Stimulated activated CD4-positive, alpha-beta T cell treated with anti-CD3 and anti-CD28 coated beads, TNF-alpha, amount 100 ng/mL, for 4 hours (primary cell): ENCODE results near the gene CHMP6.

Experiments
- DNase-seq, 3 experiments: peaks; one replicate each; pipeline ENCODE4 v3.0.0-alpha.2; 2020; ENCODE audit warnings: low read depth in 3 of 3

The CHMP6 gene

GRCh38 chr17:81042606-81043005 lies 51.0 kb downstream of the CHMP6 start:
- no peak for DNase-seq

DNA sequence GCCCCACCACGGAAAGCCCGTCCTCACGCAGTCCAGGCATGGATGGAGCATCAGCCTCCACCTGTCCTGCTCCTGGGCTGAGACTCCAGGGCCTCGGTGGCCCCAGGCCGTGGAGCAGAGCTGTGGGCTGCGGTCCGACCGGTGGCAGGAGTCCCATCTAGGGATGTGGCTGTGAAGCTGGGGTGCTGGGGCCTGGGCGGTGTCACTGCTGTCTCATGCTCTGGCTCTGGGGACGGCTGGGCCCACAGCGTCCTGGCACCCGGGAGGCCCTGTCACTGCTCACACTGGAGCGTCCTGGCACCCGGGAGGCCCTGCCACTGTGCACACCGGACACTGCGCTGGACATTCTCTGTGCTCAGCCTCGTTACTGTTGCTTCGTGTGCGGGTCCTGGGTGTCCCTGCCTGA lies 51.7 kb downstream of the CHMP6 start:
- DNase-seq: no peak

GRCh38 chr17:81043725-81044427 lies 52.2 kb downstream of the CHMP6 start:
- no peak for DNase-seq

DNA sequence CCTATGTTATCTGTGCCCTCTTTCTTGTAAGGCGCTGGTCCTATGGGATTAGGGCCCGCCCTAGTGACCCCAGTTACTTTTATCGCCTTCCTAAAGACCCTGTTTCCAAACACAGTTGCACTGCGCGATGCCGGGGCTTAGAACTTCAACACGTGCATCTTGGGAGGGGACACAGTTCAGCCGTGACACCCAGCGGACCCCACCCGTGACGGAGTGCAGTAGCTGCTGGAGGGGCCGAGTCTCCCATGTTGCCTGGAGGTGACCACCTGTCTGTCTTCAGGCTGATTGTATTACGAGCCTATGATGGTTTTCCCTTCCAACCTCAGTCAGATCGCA lies 52.8 kb downstream of the CHMP6 start:
- no peak for DNase-seq

- no peak for DNase-seq
Measured at GRCh38 chr17:81044764-81045589, 53.3 kb downstream of the CHMP6 start.

- DNase-seq: no peak
Measured at GRCh38 chr17:81045590-81046095, 54.0 kb downstream of the CHMP6 start.

DNA sequence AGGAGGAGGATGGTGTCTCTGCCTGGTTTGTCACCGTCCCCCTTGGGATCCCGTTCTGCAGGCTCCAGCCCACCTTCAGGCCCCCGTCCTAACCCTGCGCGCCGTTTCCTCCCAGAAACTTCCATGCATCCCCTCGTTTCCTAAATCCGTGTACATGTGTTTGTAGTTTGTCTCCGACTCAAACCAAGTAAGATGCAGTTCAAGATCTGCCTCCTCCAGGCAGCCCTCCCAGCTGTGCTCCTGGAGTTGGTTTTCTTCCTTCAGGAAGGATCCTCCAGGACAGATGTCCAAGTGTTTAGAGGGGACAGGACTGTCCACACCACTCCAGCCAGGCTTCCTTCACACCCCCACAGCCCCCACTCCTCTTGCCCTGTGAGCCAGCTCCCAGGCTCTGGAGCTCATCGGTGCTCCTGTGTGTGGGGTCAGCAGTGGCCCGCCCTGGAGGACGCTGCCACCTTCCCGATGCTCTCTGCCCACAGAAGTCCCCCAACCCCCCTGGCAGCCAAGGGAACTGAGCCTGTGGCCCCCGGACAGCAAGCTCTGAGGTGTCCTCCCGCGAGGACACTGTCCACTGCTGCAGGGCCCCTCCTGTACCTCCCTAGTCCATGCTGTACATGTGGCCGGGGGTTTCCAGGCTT lies 54.6 kb downstream of the CHMP6 start:
- DNase-seq: no peak

GRCh38 chr17:81046770-81047359 lies 55.2 kb downstream of the CHMP6 start:
- no peak for DNase-seq

- DNase-seq: no peak
Measured at GRCh38 chr17:81048827-81049371, 57.3 kb downstream of the CHMP6 start.

DNA sequence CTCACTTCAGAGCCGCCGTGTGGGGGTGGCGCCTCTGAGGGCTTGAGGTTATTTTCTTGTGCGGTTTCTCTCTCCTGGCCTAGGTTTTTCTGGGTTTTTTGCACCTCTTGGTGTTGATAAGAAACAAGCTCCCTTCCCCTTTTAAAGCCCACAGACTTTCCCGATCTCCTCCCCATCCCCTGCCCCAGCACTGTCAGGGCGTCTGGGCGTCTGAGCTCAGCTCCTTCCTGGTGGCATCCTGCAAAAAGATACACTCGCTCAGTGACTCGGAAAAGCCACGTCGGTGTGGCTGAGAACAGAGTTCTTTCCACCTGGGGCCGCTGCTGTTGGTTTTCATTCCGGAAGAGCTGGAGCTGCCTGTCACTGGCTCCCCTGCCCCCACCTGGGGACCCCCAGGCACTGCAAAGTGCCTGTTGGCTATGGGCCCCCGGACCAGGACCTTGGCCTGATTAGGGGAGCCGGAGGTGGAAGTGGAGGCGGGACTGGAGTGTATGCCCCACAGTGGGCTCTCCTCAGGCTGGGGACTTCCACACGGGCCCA lies 57.8 kb downstream of the CHMP6 start:
- no peak for DNase-seq
